ENCODE data around the gene RAB3IP.

- TF ChIP-seq POLR2A (IDR thresholded peaks at IDR 0.05; ENCODE audit: low read depth, low read length) (no peak), POLR2AphosphoS5 (IDR thresholded peaks at IDR 0.05; ENCODE audit: low read depth, low read length) (no peak)
Observed at GRCh38 chr12:69835081-69835480, 96.4 kb downstream of the RAB3IP start.

Measured in GM12892 (cell line).